ENCODE measurements around the gene PDE4A.

GRCh38 chr19:10518444-10519361 is 98.4 kb downstream of the PDE4A start:
- no peak for TF ChIP-seq CTCF (IDR thresholded peaks at IDR 0.05)
- no peak for TF ChIP-seq ZFX (IDR thresholded peaks at IDR 0.05; ENCODE audit: borderline replicate concordance)
